Thoracic aorta (tissue), 2 donors: Measurements from ENCODE around the gene ARHGDIG. TPM values are rescaled to one million over a fixed set of nuclear protein-coding genes. Genes with fewer than 3 reads are reported as not detected.
"Not testable (repeated sequence)": the region's sequence is repeated elsewhere in the genome, so short reads cannot be mapped to it uniquely, and the experiment has no call there.

Source experiments
- ATAC-seq: fragments of 150-250 bp; one replicate; pipeline ENCODE4 v1.8.0; 2017; ENCODE audit warnings: low read depth; ENCODE audit not compliant: insufficient number of reproducible peaks, low FRiP score
- DNase-seq: peaks from one replicate; pipeline ENCODE4 v3.0.0-alpha.2; 2020; ENCODE audit warnings: low spot score
- H3K27ac ChIP-seq, 2 donors: fragments of 200-600 bp; sonication (generic); 1 replicate in 1 of 2; 2 replicates in 1 of 2; pipeline ENCODE4 v1.5.1; 2016; ENCODE audit warnings: mild to moderate bottlenecking in 2 of 2, moderate library complexity in 2 of 2
- H3K27me3 ChIP-seq: fragments of 200-600 bp; sonication (generic); replicated peaks from 2 replicates; pipeline ENCODE4 v1.6.0; 2016; ENCODE audit warnings: mild to moderate bottlenecking; ENCODE audit not compliant: insufficient read depth
- H3K36me3 ChIP-seq: fragments of 200-600 bp; sonication (generic); one replicate; pipeline ENCODE4 v1.5.1; 2016
- H3K4me1 ChIP-seq, 2 donors: fragments of 200-600 bp; sonication (generic); 1 replicate in 1 of 2; 2 replicates in 1 of 2; pipeline versions ENCODE4 v1.5.1 to v1.6.0; 2016; ENCODE audit warnings: low read depth in 2 of 2, mild to moderate bottlenecking in 1 of 2; ENCODE audit not compliant: control insufficient read depth in 1 of 2
- H3K4me3 ChIP-seq: fragments of 200-600 bp; sonication (generic); 2 replicates; pipeline ENCODE4 v1.5.1; 2016; ENCODE audit warnings: mild to moderate bottlenecking
- H3K9me3 ChIP-seq: fragments of 200-600 bp; sonication (generic); 2 replicates; pipeline ENCODE4 v1.5.1; 2016
- total RNA-seq, 2 donors: library from RNA; depleted of rRNA; stranded (reverse); fragments of >200 nt; gene quantifications; one replicate each; pipeline versions ENCODE4 v1.1.0 to v1.2.3, GENCODE V29; 2016
- TF ChIP-seq, protein P1 (sequence below): fragments of 200-600 bp; sonication (generic); IDR thresholded peaks from one replicate; pipeline ENCODE4 v1.5.1; 2019; ENCODE audit warnings: antibody characterized with exemption

The ARHGDIG gene
- total RNA-seq, 2 donors from 2014 or later: not detected

DNA sequence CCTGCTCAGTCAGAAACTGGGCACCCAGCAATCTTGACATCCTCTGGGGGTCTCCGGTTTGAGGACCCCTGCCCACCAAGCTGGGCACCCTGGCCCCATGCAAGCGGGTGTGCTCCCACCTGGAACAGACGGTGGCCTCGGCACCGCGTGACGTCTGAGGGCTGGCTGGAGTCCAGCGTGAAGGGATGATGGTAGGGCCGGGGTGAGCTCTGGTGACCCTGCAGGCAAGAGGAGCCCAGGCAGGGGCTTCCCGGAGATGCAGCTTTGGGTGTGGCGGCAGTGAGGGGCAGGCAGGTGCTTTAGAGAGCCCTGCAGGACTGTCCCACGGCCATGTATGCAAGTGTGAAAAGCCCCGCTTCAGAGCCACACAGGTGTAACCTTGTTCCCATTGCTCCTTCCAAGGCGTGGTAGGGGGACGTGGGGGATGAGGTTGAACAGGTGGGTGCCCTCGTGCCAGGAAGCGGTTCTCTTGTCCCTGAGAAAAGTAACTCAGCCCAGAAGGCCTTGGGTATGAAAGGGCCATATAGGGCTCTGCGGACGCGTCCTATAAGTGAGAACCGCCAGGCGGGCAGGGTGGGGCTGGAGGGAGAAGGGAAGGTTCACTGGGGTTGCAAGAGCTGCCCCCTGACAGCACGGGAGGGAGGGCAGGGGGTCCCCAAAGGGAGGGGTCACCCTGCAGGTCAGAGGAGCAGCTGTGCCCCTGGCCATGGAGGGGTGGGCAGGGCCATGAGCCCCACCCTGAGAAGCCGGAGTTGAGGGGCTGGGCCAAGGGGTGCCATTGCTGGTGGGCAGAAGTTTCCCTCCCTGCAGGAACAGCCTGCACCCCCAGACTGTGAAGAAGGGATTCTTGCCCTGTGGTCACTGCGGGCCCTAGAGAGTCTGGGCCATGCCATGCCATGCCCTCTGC, 13.9 kb upstream of the ARHGDIG start:
- H3K4me1 ChIP-seq: no peaks in the 10 kb centered on the region
- TF ChIP-seq, protein P1, sequence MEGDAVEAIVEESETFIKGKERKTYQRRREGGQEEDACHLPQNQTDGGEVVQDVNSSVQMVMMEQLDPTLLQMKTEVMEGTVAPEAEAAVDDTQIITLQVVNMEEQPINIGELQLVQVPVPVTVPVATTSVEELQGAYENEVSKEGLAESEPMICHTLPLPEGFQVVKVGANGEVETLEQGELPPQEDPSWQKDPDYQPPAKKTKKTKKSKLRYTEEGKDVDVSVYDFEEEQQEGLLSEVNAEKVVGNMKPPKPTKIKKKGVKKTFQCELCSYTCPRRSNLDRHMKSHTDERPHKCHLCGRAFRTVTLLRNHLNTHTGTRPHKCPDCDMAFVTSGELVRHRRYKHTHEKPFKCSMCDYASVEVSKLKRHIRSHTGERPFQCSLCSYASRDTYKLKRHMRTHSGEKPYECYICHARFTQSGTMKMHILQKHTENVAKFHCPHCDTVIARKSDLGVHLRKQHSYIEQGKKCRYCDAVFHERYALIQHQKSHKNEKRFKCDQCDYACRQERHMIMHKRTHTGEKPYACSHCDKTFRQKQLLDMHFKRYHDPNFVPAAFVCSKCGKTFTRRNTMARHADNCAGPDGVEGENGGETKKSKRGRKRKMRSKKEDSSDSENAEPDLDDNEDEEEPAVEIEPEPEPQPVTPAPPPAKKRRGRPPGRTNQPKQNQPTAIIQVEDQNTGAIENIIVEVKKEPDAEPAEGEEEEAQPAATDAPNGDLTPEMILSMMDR: no peak
- H3K36me3 ChIP-seq: peaks cover 22% of the 10 kb centered on the region
- DNase-seq (no peak), ATAC-seq (no peak)
- no peak overlapping the region for H3K4me3 ChIP-seq
- H3K27me3 ChIP-seq: no peaks in the 10 kb centered on the region
- no peak overlapping the region for H3K27ac ChIP-seq
- H3K9me3 ChIP-seq: no peaks in the 10 kb centered on the region

DNA sequence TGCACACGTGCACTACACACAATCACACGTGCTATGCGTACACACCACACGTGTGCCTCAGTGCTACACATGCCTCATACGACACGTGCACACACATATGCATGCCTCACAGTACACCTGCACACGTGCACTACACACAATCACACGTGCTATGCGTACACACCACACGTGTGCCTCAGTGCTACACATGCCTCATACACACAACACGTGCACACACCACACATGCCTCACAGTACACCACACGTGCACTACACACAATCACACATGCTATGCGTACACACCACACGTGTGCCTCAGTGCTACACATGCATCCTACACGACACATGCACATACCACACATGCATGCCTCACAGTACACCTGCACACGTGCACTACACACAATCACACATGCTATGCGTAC, 12.8 kb upstream of the ARHGDIG start:
- not testable (repeated sequence) for ATAC-seq, DNase-seq, H3K27ac ChIP-seq, H3K4me3 ChIP-seq, H3K27me3 ChIP-seq, H3K4me1 ChIP-seq, H3K9me3 ChIP-seq
- H3K36me3 ChIP-seq: peaks cover 14% of the 10 kb centered on the region

DNA sequence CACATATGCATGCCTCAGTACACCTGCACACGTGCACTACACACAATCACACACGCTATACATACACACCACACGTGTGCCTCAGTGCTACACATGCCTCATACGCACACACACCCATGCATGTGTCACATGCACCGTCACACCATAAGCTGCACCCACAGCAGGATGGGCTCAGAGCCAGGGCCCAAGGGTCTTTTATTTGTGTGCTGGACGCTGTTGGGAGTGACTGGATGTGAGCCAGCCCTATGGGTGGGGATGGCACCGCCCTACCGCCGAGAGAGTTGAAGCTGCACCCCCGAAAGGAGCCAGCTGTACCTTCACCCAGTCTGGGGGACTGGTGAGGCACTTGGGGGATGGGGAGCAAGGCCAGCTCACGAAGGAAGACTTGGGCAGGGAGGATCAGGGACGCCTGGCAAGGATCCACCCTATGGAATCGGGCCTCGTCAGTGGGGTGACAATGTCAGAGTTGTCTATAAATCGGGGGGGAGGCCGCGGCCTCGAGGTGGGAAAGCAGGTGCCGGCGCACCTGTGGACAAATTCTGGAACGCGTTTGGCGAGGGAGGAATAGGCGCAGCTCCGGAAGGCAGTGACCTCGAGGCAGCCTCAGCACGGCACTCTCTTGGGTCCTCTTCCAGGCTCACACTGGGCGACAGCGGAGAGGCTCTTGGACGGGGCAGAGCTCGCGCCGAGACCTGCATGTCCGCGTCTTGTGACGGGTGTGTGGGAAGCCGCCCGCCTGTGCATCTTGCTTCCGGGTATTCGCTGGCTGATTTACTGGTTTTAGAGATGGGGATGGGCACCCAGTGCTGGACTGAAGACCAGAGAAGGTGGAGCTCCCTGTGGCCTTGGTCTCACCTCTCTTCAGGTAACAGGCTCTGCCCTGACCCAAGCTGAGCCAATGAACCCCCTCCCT, 12.0 kb upstream of the ARHGDIG start:
- TF ChIP-seq, protein P1: no peak
- DNase-seq: no peak
- Histone ChIP-seq H3K27me3 (no peaks in the 10 kb centered on the region), H3K9me3 (no peaks in the 10 kb centered on the region), H3K27ac (no peak overlapping the region), H3K36me3 (peaks cover 7% of the 10 kb centered on the region), H3K4me1 (no peaks in the 10 kb centered on the region), H3K4me3 (no peak overlapping the region)
- ATAC-seq: no peak

DNA sequence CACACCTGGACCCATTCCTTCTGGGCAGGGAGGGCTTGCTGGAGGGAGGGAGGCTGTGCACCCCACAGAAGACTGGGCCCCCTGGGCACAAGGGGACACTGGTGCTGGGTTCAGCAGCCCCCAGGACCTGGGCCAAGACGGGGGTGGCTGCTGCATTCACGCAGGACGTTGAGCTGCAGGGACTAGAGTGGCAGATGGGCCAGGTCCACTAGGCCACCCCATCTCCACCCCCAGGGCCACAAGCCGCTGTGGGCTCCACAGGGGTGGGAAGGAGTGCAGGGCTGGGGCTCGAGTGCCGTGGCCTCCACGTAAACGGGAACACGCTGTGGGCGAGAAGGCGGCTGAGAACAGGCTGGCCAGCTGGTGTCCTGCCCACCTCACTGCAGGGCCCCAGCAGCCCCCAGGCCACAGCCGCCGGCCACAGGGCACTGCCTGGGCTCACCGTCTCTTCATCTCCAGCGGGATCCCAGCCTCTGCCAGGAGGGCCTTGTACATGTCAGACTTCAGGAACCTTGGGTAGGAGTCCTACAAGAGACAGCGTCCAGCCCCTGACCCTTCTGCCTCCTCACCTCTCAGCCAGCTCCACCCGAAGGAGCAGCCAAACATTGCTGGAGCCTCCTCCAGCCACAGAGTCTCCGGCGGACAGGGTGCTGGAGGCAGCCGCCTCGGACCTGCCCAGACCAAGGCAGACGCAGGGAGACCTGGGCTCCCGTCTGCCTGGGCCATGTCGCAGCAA, 11.2 kb upstream of the ARHGDIG start:
- Histone ChIP-seq H3K4me3 (no peak overlapping the region), H3K27me3 (no peaks in the 10 kb centered on the region), H3K27ac (no peak overlapping the region), H3K9me3 (no peaks in the 10 kb centered on the region), H3K4me1 (no peaks in the 10 kb centered on the region), H3K36me3 (peaks cover under 1% of the 10 kb centered on the region)
- TF ChIP-seq, protein P1: no peak
- ATAC-seq (no peak), DNase-seq (no peak)

DNA sequence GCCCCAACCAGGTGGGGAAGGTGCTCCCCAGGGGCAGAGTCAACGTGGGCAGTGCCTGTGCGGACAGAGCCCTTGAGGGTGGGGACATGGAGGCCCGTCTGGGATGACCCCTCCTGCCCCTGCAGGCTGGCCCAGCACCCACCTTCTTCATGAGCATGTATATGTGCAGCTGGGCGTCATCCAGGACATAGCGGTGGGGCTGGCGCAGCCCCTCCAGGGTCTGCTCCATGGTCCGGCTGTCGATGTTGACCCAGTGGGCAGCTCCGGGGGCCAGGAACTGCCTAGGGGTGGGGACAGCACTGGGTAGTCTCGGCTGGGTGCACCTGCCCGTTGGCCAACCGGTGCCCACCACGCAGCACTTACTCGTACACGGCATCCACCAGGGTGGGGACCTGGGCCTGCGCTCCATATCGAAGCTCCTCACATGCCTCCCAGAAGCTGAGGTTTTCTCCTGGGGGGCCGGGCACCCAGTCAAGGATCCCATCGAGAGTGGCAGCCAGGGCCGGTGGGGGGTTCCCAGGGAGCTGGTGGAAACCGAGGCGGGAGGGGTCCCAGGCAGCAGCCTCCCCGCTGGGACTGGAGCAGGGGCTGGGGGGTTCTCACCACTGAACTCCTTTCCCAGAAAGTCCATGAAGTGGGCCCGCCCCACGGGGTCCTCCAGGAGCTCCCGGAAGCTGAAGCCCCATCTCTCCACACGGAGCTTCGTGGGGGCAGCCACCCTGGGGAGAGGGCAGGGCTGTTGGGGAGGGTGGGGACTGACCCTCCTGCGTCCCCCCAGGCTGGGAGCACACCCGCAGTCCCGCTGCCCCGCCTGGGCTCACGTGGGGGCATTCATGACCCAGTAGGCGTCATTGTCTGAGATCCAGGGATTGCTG, 9.8 kb upstream of the ARHGDIG start:
- Histone ChIP-seq H3K27ac (no peak overlapping the region), H3K4me1 (peaks cover 0 to 9% of the 10 kb centered on the region in 2 donors), H3K27me3 (no peaks in the 10 kb centered on the region), H3K36me3 (no peaks in the 10 kb centered on the region), H3K9me3 (no peaks in the 10 kb centered on the region), H3K4me3 (no peak overlapping the region)
- TF ChIP-seq, protein P1: no peak
- DNase-seq: no peak
- ATAC-seq: no peak
